Measurements from ENCODE around the gene CYP2A6.
"Not testable (repeated sequence)": the region's sequence is repeated elsewhere in the genome, so short reads cannot be mapped to it uniquely, and the experiment has no call there.

Gene CYP2A6

GRCh38 chr19:40843653-40844052, 6.6 kb downstream of the CYP2A6 start:
- DNase-seq, result not testable (repeated sequence)

DNA sequence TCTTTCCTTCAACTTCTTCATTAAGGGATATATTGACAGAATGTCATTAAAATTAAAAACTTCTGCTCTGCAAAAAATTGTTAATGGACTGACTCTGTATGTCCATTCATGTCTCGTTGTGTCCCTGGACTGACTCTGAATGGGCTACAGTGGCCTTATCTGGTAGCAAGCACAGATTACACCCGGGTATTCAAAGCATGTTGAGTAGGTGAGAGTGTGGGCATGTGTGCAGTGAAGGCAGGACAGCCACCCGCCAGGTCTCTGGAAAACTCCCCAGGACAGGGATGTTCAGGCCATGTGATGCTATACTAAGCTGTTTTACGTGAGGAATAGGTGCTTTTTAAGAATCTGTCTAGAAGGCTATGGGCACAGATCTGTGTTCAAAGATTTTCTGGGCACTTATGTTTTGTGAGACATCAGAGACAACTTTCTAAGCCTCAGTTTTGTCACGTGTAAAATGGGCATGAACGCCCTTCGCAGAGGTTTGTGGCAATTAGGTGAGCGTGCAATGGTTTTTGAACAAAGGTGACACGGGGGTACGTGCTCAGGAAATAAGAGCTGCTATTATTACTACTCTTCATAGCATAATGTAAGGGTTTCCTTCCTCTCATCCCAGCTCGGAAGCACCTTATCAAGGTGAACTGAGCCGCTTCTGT, 7.1 kb downstream of the CYP2A6 start:
- DNase-seq, result not testable (repeated sequence)

DNA sequence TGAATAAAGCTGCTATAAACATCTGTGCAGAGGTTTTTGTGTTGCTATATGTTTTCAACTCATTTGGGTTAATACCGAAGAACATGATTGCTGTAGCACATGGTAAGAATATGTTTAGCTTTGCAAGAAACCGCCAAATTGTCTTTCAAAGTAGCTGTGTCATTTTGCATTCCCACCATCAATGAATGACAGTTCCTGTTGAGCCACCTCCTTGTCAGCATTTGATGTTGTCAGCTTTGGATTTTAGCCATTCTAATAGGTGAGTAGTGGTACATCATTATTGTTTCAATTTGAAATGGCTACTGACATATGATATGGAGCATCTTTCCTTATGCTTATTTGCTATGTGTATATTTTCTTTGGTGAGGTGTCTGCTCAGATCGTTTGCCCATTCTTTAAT, 8.2 kb downstream of the CYP2A6 start:
- not testable (repeated sequence) for DNase-seq

DNA sequence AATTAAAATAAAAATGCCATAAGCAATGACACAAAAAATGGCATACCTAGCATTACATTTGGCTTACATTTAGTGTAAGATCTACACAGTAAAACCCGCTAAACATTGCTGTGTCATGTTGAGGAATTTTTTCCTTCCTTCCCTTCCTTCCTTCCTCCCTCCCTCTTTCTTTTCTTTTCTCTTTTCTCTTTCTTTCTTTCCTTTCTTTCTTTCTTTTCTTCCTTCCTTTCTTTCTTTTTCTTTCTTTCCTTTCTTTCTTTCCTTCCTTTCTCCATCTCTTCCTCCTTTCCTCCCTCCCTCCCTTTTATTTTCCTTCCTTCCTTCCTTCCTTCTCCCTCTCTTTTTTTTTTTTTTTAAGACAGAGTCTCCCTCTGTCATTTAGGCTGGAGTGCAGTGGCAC, 11.8 kb downstream of the CYP2A6 start:
- not testable (repeated sequence) for DNase-seq

DNA sequence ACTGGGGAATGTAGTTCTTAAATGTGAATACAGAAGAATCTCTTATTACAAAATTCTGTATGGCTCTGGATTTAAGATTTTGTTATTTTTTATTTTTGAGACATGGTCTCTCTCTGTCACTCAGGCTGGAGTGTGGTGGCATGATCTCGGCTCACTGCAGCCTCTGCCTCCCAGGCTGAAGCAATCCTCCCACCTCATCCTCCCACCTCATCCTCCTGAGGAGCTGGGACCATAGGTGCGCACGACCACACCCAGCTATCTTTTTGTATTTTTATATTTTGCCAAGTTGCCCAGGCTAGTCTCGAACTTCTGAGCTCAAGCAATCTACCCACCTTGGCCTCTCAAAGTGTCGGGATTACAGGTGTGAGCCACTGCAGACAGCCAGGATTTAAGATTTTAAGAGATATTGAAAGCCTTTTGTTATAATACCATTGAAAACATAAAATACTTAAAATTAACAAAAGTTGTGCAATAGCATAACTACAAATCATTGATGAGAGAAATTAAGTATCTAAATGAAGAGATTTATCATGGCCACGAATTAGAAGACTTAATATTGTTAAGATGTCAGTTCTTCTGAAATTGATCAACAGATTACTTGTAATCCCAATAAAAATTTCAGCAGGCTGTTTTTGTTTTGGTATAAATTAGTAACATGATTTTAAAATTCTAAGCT, 13.4 kb downstream of the CYP2A6 start:
- DNase-seq, result no peak

DNA sequence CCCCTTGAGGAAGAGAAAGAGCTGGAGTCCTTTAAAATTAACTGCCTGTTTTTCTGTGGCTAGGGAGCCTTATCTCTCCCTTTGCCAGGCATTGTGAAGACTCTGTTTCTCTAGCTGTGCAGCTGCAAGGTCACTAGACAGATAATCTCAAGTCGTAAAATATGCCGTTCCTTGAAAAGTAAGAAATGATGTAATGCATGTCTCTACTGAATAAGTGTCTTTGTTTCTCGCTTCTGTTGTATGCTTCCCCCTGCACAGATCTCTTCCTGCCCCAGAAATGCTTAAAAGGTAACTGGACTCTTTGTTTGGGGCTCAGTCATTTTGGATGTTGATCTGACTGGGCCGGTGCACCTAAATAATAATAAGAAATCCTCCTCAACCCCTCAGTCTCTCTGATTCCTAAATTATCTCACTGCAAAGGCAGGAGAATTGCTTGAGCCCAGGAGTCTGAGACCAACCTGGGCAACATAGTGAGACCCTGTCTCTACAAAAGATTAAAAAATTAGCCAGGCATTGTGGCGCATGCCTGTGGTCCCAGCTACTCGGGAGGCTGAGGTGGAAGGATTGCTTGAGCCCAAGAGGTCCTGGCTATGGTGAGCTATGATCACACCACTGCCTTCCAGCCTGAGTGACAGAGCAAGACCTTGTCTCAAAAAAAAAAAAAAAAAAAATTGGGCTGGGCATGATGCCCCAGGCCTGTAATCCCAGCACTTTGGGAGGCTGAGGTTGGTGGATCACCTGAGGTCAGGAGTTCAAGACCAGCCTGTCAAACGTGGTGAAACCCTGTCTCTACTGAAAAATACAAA, 16.3 kb downstream of the CYP2A6 start:
- not testable (repeated sequence) for DNase-seq

DNA sequence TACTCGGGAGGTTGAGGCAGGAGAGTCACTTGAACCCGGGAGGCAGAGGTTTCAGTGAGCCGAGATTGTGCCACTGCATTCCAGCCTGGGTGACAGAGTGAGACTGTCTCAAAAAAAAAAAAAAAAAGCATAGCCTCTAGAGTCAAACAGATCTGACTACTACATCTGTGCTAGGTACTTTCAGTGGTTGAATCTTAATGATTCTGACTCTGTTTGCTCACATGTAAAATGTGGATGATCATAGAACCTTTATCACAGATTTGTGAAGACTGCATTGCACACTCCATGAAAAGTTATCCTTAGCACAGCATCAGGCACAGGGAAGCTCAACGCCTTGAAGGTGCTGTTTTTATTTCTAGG, 17.8 kb downstream of the CYP2A6 start:
- not testable (repeated sequence) for DNase-seq

- DNase-seq, result no peak
Observed at GRCh38 chr19:40831502-40832430, 18.5 kb downstream of the CYP2A6 start.

- not testable (repeated sequence) for DNase-seq
Observed at GRCh38 chr19:40830741-40831140, 19.5 kb downstream of the CYP2A6 start.

GRCh38 chr19:40829205-40829604, 21.0 kb downstream of the CYP2A6 start:
- no peak for DNase-seq

GRCh38 chr19:40827386-40828247, 22.6 kb downstream of the CYP2A6 start:
- no peak for DNase-seq

- DNase-seq, result not testable (repeated sequence)
Observed at GRCh38 chr19:40826699-40827385, 23.4 kb downstream of the CYP2A6 start.

GRCh38 chr19:40826312-40826698, 23.9 kb downstream of the CYP2A6 start:
- DNase-seq, result not testable (repeated sequence)

- not testable (repeated sequence) for DNase-seq
Observed at GRCh38 chr19:40825460-40826095, 24.7 kb downstream of the CYP2A6 start.

DNA sequence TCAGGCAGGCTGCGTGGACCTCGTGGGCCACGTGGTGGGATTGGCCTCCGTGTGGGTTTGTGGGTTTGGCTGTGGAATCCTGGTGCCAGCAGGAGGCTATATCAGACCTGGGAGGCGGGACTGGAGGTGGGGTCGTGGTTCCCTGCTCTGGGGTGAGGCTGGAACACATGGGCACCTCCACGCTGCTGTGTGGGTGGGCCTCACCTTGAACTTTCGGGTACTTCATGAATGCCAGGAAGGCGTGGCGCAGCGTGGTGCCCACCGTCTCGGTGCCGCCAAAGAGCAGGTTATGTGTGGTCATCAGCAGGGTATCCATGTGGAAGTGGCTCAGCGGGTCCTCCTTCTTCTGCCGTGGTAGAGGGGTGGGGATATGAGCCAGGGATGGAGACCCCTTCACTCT, 25.3 kb downstream of the CYP2A6 start:
- not testable (repeated sequence) for DNase-seq

DNA sequence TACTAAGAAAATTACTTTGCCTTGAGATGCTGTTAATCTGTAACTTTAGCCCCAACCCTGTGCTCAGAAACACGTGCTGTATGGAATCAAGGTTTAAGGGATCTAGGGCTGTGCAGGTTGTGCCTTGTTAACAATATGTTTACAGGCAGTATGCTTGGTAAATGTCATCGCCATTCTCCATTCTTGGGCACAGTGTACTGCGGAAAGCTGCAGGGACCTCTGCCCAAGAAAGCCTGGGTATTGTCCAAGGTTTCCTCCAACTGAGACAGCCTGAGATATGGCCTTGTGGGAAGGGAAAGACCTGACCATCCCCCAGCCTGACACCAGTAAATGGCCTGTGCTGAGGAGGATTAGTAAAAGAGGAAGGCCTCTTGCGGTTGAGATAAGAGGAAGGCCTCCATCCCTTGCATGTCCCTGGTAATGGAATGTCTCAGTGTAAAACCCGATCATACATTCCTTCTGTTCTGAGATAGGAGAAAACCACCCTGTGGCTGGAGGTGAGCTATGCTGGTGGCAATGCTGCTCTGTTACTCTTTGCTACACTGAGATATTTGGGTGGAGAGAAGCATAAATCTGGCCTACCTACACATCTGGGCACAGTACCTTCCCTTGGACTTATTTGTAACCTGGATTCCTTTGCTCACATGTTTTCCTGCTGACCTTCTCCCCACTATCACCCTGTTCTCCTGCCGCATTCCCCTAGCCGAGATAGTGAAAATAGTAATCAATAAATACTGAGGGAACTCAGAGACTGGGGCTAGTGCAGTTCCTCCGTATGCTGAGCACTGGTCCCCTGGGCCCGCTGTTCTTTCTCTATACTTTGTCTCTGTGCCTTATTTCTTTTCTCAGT, 27.3 kb downstream of the CYP2A6 start:
- DNase-seq, result not testable (repeated sequence)

- DNase-seq, result no peak
Observed at GRCh38 chr19:40822161-40822560, 28.1 kb downstream of the CYP2A6 start.

- DNase-seq, result peak; percentile 41
Observed at GRCh38 chr19:40819479-40820234, 30.6 kb downstream of the CYP2A6 start.

Measured in NCI-H345 (cell line).